Neural progenitor cell (in vitro differentiated cells): ENCODE measurements around the gene GCK. TPM values are rescaled to one million over a fixed set of nuclear protein-coding genes. Genes with fewer than 3 reads are reported as not detected.

Experiments
- DNase-seq: peaks from one replicate; pipeline ENCODE4 v3.0.0-alpha.2; 2016; ENCODE audit warnings: low spot score
- H2AFZ ChIP-seq: fragments of 200-600 bp; sonication (generic); replicated peaks from 2 replicates; pipeline ENCODE4 v1.6.1; 2016; ENCODE audit warnings: antibody characterized with exemption
- H3F3A ChIP-seq: fragments of 200-600 bp; sonication (generic); 2 replicates; pipeline ENCODE4 v1.6.1; 2016; ENCODE audit warnings: antibody characterized with exemption, low read depth
- H3K27ac ChIP-seq: fragments of 200-600 bp; sonication (generic); 2 replicates; pipeline ENCODE4 v1.5.1; 2016; ENCODE audit warnings: mild to moderate bottlenecking
- H3K27me3 ChIP-seq: fragments of 200-600 bp; sonication (generic); 2 replicates; pipeline ENCODE4 v1.6.1; 2016; ENCODE audit warnings: mild to moderate bottlenecking, moderate library complexity
- H3K36me3 ChIP-seq: fragments of 200-600 bp; sonication (generic); 2 replicates; pipeline ENCODE4 v1.5.1; 2016
- H3K4me1 ChIP-seq: fragments of 200-600 bp; sonication (generic); 2 replicates; pipeline ENCODE4 v1.6.1; 2016; ENCODE audit warnings: mixed run types
- H3K4me2 ChIP-seq: fragments of 200-600 bp; sonication (generic); 2 replicates; pipeline ENCODE4 v1.6.1; 2016
- H3K4me3 ChIP-seq: fragments of 200-600 bp; sonication (generic); 2 replicates; pipeline ENCODE4 v1.5.1; 2016
- H3K79me2 ChIP-seq: fragments of 200-600 bp; sonication (generic); 2 replicates; pipeline ENCODE4 v1.6.1; 2016; ENCODE audit warnings: low read depth
- H3K9ac ChIP-seq: fragments of 200-600 bp; sonication (generic); 2 replicates; pipeline ENCODE4 v1.6.1; 2016
- H3K9me3 ChIP-seq: fragments of 200-600 bp; sonication (generic); 2 replicates; pipeline ENCODE4 v1.5.1; 2016; ENCODE audit warnings: low read depth
- H4K20me1 ChIP-seq: fragments of 200-600 bp; sonication (generic); 2 replicates; pipeline ENCODE4 v1.6.1; 2016; ENCODE audit warnings: low read depth
- H3K27ac Mint-ChIP-seq: 3 replicates; pipeline ENCODE4 v1.8.0; 2021; ENCODE audit warnings: mixed read lengths
- H3K27me3 Mint-ChIP-seq: 2 replicates; pipeline ENCODE4 v1.8.0; 2022; ENCODE audit warnings: low read depth, mild to moderate bottlenecking, inconsistent platforms, moderate library complexity, mixed read lengths; ENCODE audit not compliant: insufficient read depth
- H3K36me3 Mint-ChIP-seq: 3 replicates; pipeline ENCODE4 v1.8.0; 2021; ENCODE audit warnings: mixed read lengths
- H3K4me1 Mint-ChIP-seq: 3 replicates; pipeline ENCODE4 v1.8.0; 2021; ENCODE audit warnings: mixed read lengths
- H3K4me3 Mint-ChIP-seq: 3 replicates; pipeline ENCODE4 v1.8.0; 2021; ENCODE audit warnings: mild to moderate bottlenecking, moderate library complexity, mixed read lengths
- H3K9me3 Mint-ChIP-seq: 3 replicates; pipeline ENCODE4 v1.8.0; 2020; ENCODE audit warnings: mixed read lengths
- EZH2 ChIP-seq: fragments of 200-600 bp; sonication (generic); IDR thresholded peaks from 2 replicates; pipeline ENCODE4 v1.6.1; 2017; ENCODE audit warnings: antibody characterized with exemption, mild to moderate bottlenecking, moderate library complexity
- EZH2phosphoT487 ChIP-seq: fragments of 200-600 bp; sonication (generic); IDR thresholded peaks from 2 replicates; pipeline ENCODE4 v1.6.1; 2017; ENCODE audit warnings: antibody characterized with exemption
- total RNA-seq: library from RNA; depleted of rRNA; stranded (reverse); fragments of >200 nt; gene quantifications from 2 replicates; pipeline ENCODE4 v1.2.3, GENCODE V29; 2015; ENCODE audit warnings: low replicate concordance
- TF ChIP-seq, protein P1 (sequence below): fragments of 200-600 bp; sonication (generic); IDR thresholded peaks from 2 replicates; pipeline ENCODE4 v1.5.1; 2017; ENCODE audit warnings: antibody characterized with exemption, mild to moderate bottlenecking

The GCK gene
- total RNA-seq, 1 donor from 2014 or later, result not detected

- Histone ChIP-seq H3K27ac (no peak overlapping the region), H3K9ac (no peak overlapping the region), H3K4me1 (no peaks in the 10 kb centered on the region), H3K27me3 (no peaks in the 10 kb centered on the region), H3K79me2 (peaks cover 21% of the 10 kb centered on the region), H3K4me2 (no peak overlapping the region), H2AFZ (no peak overlapping the region), H3K4me3 (no peak overlapping the region), H4K20me1 (peaks cover 11% of the 10 kb centered on the region), H3F3A (no peaks in the 10 kb centered on the region), H3K9me3 (no peaks in the 10 kb centered on the region), H3K36me3 (no peaks in the 10 kb centered on the region)
- H3K9me3 Mint-ChIP-seq, result no peaks in the 10 kb centered on the region
- H3K27ac Mint-ChIP-seq, result no peak overlapping the region
- no peak for DNase-seq
- peaks cover 16% of the 10 kb centered on the region for H3K27me3 Mint-ChIP-seq
- no peak overlapping the region for H3K4me3 Mint-ChIP-seq
- H3K36me3 Mint-ChIP-seq, result peaks cover 36% of the 10 kb centered on the region
- H3K4me1 Mint-ChIP-seq, result peaks cover 8% of the 10 kb centered on the region
- TF ChIP-seq, protein P1, sequence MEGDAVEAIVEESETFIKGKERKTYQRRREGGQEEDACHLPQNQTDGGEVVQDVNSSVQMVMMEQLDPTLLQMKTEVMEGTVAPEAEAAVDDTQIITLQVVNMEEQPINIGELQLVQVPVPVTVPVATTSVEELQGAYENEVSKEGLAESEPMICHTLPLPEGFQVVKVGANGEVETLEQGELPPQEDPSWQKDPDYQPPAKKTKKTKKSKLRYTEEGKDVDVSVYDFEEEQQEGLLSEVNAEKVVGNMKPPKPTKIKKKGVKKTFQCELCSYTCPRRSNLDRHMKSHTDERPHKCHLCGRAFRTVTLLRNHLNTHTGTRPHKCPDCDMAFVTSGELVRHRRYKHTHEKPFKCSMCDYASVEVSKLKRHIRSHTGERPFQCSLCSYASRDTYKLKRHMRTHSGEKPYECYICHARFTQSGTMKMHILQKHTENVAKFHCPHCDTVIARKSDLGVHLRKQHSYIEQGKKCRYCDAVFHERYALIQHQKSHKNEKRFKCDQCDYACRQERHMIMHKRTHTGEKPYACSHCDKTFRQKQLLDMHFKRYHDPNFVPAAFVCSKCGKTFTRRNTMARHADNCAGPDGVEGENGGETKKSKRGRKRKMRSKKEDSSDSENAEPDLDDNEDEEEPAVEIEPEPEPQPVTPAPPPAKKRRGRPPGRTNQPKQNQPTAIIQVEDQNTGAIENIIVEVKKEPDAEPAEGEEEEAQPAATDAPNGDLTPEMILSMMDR, result no peak
- TF ChIP-seq EZH2phosphoT487 (no peak), EZH2 (no peak)
These were observed 73.0 kb downstream of the GCK start for GRCh38 chr7:44116087-44116788.

- H3K4me2 ChIP-seq, result no peak overlapping the region
- H3K27ac ChIP-seq, result no peak overlapping the region
- no peak overlapping the region for H3K27ac Mint-ChIP-seq
- no peak for TF ChIP-seq EZH2
- TF ChIP-seq, protein P1, result no peak
- TF ChIP-seq EZH2phosphoT487, result no peak
- H3K79me2 ChIP-seq, result peaks cover 9% of the 10 kb centered on the region
- H2AFZ ChIP-seq, result no peak overlapping the region
- peaks cover 11% of the 10 kb centered on the region for H4K20me1 ChIP-seq
- no peak for DNase-seq
- H3K27me3 Mint-ChIP-seq, result peaks cover 11% of the 10 kb centered on the region
- no peaks in the 10 kb centered on the region for H3K9me3 Mint-ChIP-seq
- H3K4me1 Mint-ChIP-seq, result no peaks in the 10 kb centered on the region
- peaks cover 24% of the 10 kb centered on the region for H3K36me3 Mint-ChIP-seq
- no peaks in the 10 kb centered on the region for H3K4me1 ChIP-seq
- H3K4me3 ChIP-seq, result no peak overlapping the region
- no peak overlapping the region for H3K4me3 Mint-ChIP-seq
- H3K27me3 ChIP-seq, result no peaks in the 10 kb centered on the region
- no peaks in the 10 kb centered on the region for H3F3A ChIP-seq
- no peaks in the 10 kb centered on the region for H3K9me3 ChIP-seq
- H3K9ac ChIP-seq, result no peak overlapping the region
- no peaks in the 10 kb centered on the region for H3K36me3 ChIP-seq
These were observed 74.5 kb downstream of the GCK start for GRCh38 chr7:44114586-44115310.

DNA sequence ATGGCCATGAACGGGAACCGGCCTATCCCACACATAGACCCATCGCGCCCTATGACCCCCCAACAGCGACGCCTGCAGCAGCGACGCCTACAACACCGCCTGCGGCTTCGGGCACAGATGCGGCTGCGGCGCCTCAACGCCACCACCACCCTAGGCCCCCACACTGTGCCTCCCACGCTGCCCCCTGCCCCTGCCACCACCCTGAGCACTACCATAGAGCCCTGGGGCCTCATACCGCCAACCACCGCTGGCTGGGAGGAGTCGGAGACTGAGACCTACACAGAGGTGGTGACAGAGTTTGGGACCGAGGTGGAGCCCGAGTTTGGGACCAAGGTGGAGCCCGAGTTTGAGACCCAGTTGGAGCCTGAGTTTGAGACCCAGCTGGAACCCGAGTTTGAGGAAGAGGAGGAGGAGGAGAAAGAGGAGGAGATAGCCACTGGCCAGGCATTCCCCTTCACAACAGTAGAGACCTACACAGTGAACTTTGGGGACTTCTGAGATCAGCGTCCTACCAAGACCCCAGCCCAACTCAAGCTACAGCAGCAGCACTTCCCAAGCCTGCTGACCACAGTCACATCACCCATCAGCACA is 75.4 kb downstream of the GCK start:
- Histone ChIP-seq H3K36me3 (no peaks in the 10 kb centered on the region), H3K9me3 (no peaks in the 10 kb centered on the region), H3K4me3 (no peak overlapping the region), H3K4me1 (no peaks in the 10 kb centered on the region), H4K20me1 (peaks cover 3% of the 10 kb centered on the region), H3K27me3 (no peaks in the 10 kb centered on the region), H3F3A (no peaks in the 10 kb centered on the region), H3K79me2 (peaks cover under 1% of the 10 kb centered on the region), H2AFZ (no peak overlapping the region), H3K27ac (no peak overlapping the region), H3K4me2 (no peak overlapping the region), H3K9ac (no peak overlapping the region)
- Mint-ChIP-seq H3K4me1 (no peaks in the 10 kb centered on the region), H3K9me3 (no peaks in the 10 kb centered on the region), H3K27ac (no peak overlapping the region), H3K36me3 (peaks cover 19% of the 10 kb centered on the region), H3K27me3 (peaks cover 10% of the 10 kb centered on the region), H3K4me3 (no peak overlapping the region)
- DNase-seq, result no peak
- TF ChIP-seq EZH2, result no peak
- TF ChIP-seq, protein P1, result no peak
- TF ChIP-seq EZH2phosphoT487, result no peak
